ENCODE results near the gene DDC. TPM values are rescaled to one million over a fixed set of nuclear protein-coding genes. Genes with fewer than 3 reads are reported as not detected.

DDC gene
- total RNA-seq, 1 donor from 2014 or later: not detected

DNA sequence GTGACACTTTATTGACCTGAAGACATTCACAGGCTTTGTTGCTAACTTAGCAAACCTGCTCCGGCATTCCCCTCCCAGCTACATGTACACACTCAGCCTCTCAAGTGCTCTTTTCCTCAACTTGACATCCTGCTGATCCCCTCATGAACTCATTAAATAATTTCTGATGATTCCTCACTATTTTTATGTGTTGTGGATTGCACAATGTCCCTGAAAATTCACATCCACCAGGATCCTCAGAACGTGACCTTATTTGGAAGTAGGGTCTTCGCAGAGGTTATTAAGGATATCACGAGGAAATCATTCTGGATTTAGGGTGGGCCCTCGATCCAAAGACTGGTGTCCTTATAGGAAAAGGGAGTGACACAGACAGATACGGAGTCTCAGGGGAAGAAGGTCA is 142.3 kb downstream of the DDC start:
- TF ChIP-seq, protein P1, sequence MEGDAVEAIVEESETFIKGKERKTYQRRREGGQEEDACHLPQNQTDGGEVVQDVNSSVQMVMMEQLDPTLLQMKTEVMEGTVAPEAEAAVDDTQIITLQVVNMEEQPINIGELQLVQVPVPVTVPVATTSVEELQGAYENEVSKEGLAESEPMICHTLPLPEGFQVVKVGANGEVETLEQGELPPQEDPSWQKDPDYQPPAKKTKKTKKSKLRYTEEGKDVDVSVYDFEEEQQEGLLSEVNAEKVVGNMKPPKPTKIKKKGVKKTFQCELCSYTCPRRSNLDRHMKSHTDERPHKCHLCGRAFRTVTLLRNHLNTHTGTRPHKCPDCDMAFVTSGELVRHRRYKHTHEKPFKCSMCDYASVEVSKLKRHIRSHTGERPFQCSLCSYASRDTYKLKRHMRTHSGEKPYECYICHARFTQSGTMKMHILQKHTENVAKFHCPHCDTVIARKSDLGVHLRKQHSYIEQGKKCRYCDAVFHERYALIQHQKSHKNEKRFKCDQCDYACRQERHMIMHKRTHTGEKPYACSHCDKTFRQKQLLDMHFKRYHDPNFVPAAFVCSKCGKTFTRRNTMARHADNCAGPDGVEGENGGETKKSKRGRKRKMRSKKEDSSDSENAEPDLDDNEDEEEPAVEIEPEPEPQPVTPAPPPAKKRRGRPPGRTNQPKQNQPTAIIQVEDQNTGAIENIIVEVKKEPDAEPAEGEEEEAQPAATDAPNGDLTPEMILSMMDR (IDR thresholded peaks at IDR 0.05; ENCODE audit: unreplicated experiment): no peak
- Mint-ChIP-seq H3K4me3 (no peak overlapping the region), H3K9me3 (no peaks in the 10 kb centered on the region), H3K27me3 (ENCODE audit: low read depth) (no peaks in the 10 kb centered on the region), H3K27ac (no peak overlapping the region), H3K4me1 (peaks cover 9% of the 10 kb centered on the region), H3K36me3 (no peaks in the 10 kb centered on the region)
- DNase-seq (ENCODE audit: low spot score in 2 of 2, unreplicated experiment in 2 of 2): no peak

DNA sequence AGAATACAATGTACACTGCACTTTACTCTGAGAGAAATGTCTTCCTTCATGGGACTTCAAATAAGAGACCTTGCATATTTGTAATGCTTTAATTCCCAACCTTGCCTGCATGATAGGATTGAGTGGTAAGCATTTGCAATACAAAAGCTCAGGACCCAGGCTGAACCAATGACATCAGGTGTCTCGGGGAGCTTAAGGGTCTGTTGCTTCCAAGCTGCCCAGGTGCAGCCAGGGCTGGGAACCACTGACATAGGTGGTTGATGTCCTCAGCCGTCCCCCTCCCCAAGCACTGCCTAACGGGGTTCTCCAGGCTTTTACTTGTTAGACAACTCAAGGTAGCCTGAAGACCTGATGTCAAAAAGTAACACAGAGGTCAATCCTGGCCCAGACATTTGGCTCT is 144.2 kb downstream of the DDC start:
- Mint-ChIP-seq H3K9me3 (no peaks in the 10 kb centered on the region), H3K4me3 (no peak overlapping the region), H3K36me3 (no peaks in the 10 kb centered on the region), H3K27ac (no peak overlapping the region), H3K4me1 (peaks cover 9% of the 10 kb centered on the region), H3K27me3 (ENCODE audit: low read depth) (no peaks in the 10 kb centered on the region)
- DNase-seq (ENCODE audit: low spot score in 2 of 2, unreplicated experiment in 2 of 2): no peak
- TF ChIP-seq, protein P1 (IDR thresholded peaks at IDR 0.05; ENCODE audit: unreplicated experiment): no peak

DNA sequence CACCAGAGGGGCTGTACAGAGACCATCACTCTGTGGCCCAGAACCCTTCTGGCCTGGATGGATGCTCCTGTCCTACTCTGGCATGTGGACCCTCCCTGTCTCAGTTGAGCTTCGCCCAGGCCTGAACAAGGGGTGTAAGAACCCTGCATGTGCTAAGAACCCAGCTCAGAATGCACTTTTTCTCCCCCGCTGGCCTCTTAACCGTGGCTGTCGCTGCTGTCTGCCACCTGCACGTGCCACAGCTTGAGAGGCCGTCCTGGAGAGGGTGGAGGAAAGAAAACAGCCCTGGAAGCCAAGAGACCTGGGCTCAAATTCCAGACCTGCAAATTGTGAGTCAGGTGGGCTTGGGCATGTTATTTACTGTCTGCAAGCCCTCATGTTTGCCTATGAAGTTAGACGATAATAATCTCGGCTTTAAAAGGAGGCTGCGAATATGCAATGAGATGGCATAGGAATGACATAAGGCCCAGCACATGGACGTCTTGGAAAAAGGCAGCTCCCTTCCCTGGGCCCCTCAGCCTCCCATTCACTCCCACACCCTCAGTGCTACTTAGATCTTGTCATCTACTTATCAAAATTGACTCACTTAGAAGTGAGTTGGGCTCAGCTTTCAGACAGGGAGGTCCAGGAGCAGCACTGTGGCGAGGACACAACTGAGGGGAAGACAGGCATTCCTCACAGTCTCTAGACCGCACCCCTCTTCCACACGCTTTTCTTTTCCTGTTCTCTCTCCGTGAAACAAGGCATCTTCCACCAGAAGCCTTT is 146.5 kb downstream of the DDC start:
- no peak for DNase-seq (ENCODE audit: low spot score in 2 of 2, unreplicated experiment in 2 of 2)
- Mint-ChIP-seq H3K27me3 (ENCODE audit: low read depth) (peaks cover 2% of the 10 kb centered on the region), H3K9me3 (no peaks in the 10 kb centered on the region), H3K4me1 (peaks cover 9% of the 10 kb centered on the region), H3K36me3 (no peaks in the 10 kb centered on the region), H3K4me3 (no peak overlapping the region), H3K27ac (no peak overlapping the region)
- TF ChIP-seq, protein P1 (IDR thresholded peaks at IDR 0.05; ENCODE audit: unreplicated experiment): no peak

DNA sequence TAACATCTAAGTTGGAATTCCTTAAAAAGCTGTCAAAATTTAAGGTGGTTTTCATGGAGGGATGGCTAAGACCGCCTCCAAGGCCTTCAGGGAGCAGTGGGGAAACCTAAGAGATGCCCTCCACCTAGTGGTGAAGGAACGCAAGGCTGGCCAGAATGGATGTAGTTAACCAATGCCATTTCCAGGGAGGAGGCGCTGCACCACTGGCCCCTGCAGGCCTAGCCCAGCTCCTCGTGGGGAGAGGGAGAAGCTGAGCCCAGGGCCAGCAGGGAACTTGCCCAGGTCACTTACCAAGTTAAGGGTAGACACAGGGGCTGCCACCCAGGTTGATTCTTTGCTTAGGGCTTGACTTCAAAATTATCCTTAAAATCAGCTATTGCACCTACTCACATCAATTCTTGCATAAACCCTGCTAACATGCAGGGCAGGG is 147.1 kb downstream of the DDC start:
- no peak overlapping the region for H3K27ac Mint-ChIP-seq
- no peak overlapping the region for H3K4me3 Mint-ChIP-seq
- no peaks in the 10 kb centered on the region for H3K36me3 Mint-ChIP-seq
- TF ChIP-seq, protein P1 (IDR thresholded peaks at IDR 0.05; ENCODE audit: unreplicated experiment): peak; percentile 79
- peaks cover 2% of the 10 kb centered on the region for H3K27me3 Mint-ChIP-seq (ENCODE audit: low read depth)
- DNase-seq (ENCODE audit: low spot score in 2 of 2, unreplicated experiment in 2 of 2): peak in 1 of 2 experiments; percentile 75
- H3K4me1 Mint-ChIP-seq: peaks cover 9% of the 10 kb centered on the region
- no peaks in the 10 kb centered on the region for H3K9me3 Mint-ChIP-seq

DNA sequence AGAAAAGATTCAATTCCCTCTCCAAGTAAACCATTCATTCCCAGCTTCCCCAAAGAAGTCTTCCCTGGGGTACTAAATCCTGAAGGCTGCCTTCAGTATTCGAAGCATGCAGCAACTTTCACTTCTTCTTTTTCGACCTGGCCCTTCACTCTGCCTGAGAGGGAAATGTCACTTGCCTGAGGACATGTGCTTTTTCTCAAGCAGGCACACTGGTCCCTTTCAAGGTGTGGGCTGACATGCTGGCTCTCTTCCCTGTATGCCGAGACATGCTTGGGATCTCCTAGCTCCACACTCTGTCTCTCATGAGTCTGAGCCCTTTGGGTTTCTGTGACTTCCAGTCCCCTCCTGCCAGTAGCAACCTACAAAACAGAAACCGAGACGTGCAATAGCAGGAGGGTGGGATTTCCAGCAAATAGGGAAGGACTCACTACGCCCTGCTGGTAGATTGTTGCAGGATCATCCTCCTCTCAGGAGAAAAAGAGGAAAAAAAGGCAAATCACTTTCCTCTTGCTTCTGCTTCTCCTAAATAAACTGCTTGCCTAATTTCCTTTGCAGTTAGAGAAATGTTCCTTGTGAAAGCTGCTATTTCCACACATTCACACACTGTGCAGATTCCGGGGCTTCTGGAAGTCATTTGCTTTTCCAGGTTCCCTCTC is 148.6 kb downstream of the DDC start:
- no peaks in the 10 kb centered on the region for H3K9me3 Mint-ChIP-seq
- H3K4me3 Mint-ChIP-seq: no peak overlapping the region
- H3K4me1 Mint-ChIP-seq: peaks cover 9% of the 10 kb centered on the region
- TF ChIP-seq, protein P1 (IDR thresholded peaks at IDR 0.05; ENCODE audit: unreplicated experiment): no peak
- H3K27ac Mint-ChIP-seq: no peak overlapping the region
- no peak for DNase-seq (ENCODE audit: low spot score in 2 of 2, unreplicated experiment in 2 of 2)
- peaks cover 2% of the 10 kb centered on the region for H3K27me3 Mint-ChIP-seq (ENCODE audit: low read depth)
- no peaks in the 10 kb centered on the region for H3K36me3 Mint-ChIP-seq
